HepG2 (cell line): Measurements from ENCODE around the gene VKORC1L1.
"Not testable (repeated sequence)": the region's sequence is repeated elsewhere in the genome, so short reads cannot be mapped to it uniquely, and the experiment has no call there.

Experiments
- ESRRA ChIP-seq: sonication (generic); formaldehyde crosslinking; IDR thresholded peaks from 2 replicates; pipeline ENCODE4 v1.5.1; 2020; ENCODE audit warnings: mild to moderate bottlenecking, low read depth, missing genetic modification reagents
- HNF4G ChIP-seq, 2 experiments: sonication (generic) in 1 of 2; formaldehyde crosslinking in 1 of 2; IDR thresholded peaks; 2 replicates each; pipeline versions ENCODE4 v1.4.0 to v1.6.1; 2011 to 2020; ENCODE audit warnings: borderline replicate concordance in 2 of 2, low read depth in 2 of 2, mild to moderate bottlenecking in 2 of 2, low read length in 1 of 2, missing genetic modification reagents in 1 of 2, moderate library complexity in 1 of 2
- HNRNPK ChIP-seq: fragments of 200-400 bp; formaldehyde crosslinking; IDR thresholded peaks from 2 replicates; pipeline ENCODE4 v1.6.1; 2018; ENCODE audit warnings: low read length, low read depth, moderate library complexity, mild to moderate bottlenecking; ENCODE audit not compliant: poor library complexity, severe bottlenecking
- MAZ ChIP-seq, 2 experiments: sonication (generic) in 1 of 2; formaldehyde crosslinking in 1 of 2; IDR thresholded peaks; 2 replicates each; pipeline versions ENCODE4 v1.5.0 to v1.6.1; 2012 to 2020; ENCODE audit warnings: low read depth in 2 of 2, mild to moderate bottlenecking in 2 of 2, borderline replicate concordance in 1 of 2, improper control_type of control experiment in 1 of 2, low read length in 1 of 2, missing genetic modification reagents in 1 of 2, moderate library complexity in 1 of 2
- MZF1 ChIP-seq: sonication (generic); formaldehyde crosslinking; IDR thresholded peaks from 2 replicates; pipeline ENCODE4 v1.8.1; 2023; ENCODE audit warnings: mild to moderate bottlenecking, missing genetic modification reagents, borderline replicate concordance
- SRSF4 ChIP-seq: fragments of 200-400 bp; formaldehyde crosslinking; IDR thresholded peaks from one replicate; pipeline ENCODE4 v1.6.1; 2018; ENCODE audit warnings: mild to moderate bottlenecking, low read depth, low read length, moderate library complexity; ENCODE audit not compliant: poor library complexity, severe bottlenecking
- ZNF644 ChIP-seq: IDR thresholded peaks from 2 replicates; pipeline ENCODE4 v1.6.1; 2016; ENCODE audit warnings: low read depth
- ZNF670 ChIP-seq: sonication (generic); formaldehyde crosslinking; IDR thresholded peaks from 2 replicates; pipeline ENCODE4 v1.8.0; 2022; ENCODE audit warnings: mild to moderate bottlenecking, missing genetic modification reagents, borderline replicate concordance
- ZNF83 ChIP-seq: sonication (generic); formaldehyde crosslinking; IDR thresholded peaks from 2 replicates; pipeline ENCODE4 v1.4.0; 2020; ENCODE audit warnings: missing genetic modification reagents, mild to moderate bottlenecking, borderline replicate concordance
- TF ChIP-seq, protein P1 (sequence below): IDR thresholded peaks from 2 replicates; pipeline ENCODE4 v1.6.1; 2016
- TF ChIP-seq, protein P2 (sequence below): IDR thresholded peaks from 2 replicates; pipeline ENCODE4 v1.6.1; 2012; ENCODE audit warnings: low read length, improper control_type of control experiment

DNA sequence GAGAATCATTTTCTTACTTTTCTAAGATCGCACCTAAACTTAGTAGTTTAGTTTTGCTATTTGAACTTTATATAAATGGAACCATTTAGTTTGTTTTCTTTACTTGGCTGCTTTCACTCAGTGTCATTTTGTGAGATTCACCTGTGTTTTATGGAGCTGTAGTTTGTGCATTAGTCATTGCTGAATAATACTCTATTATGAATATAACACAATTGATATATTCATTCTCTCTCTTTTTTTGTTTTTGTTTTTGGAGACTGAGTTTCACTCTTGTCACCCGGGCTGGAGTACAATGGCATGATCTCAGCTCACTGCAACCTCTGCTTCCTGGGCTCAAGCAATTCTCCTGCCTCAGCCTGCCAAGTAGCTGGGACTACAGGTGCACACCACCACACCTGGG lies 16.8 kb downstream of the VKORC1L1 start:
- TF ChIP-seq, protein P1, sequence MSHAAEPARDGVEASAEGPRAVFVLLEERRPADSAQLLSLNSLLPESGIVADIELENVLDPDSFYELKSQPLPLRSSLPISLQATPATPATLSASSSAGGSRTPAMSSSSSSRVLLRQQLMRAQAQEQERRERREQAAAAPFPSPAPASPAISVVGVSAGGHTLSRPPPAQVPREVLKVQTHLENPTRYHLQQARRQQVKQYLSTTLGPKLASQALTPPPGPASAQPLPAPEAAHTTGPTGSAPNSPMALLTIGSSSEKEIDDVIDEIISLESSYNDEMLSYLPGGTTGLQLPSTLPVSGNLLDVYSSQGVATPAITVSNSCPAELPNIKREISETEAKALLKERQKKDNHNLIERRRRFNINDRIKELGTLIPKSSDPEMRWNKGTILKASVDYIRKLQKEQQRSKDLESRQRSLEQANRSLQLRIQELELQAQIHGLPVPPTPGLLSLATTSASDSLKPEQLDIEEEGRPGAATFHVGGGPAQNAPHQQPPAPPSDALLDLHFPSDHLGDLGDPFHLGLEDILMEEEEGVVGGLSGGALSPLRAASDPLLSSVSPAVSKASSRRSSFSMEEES (CRISPR knock-in tag) = not testable (repeated sequence)
- TF ChIP-seq SRSF4; ZNF644; MZF1 (CRISPR knock-in tag); ZNF83 (CRISPR knock-in tag); ZNF670 (CRISPR knock-in tag); ESRRA (CRISPR knock-in tag); HNRNPK; MAZ (IDR thresholded peaks at IDR 0.05; ENCODE audit: borderline replicate concordance, low read depth, low read length); MAZ (CRISPR knock-in tag; IDR thresholded peaks at IDR 0.05; ENCODE audit: low read depth); HNF4G (IDR thresholded peaks at IDR 0.05; ENCODE audit: borderline replicate concordance, low read depth, low read length); HNF4G (CRISPR knock-in tag; IDR thresholded peaks at IDR 0.05; ENCODE audit: borderline replicate concordance, low read depth): not testable (repeated sequence)
- TF ChIP-seq, protein P2, sequence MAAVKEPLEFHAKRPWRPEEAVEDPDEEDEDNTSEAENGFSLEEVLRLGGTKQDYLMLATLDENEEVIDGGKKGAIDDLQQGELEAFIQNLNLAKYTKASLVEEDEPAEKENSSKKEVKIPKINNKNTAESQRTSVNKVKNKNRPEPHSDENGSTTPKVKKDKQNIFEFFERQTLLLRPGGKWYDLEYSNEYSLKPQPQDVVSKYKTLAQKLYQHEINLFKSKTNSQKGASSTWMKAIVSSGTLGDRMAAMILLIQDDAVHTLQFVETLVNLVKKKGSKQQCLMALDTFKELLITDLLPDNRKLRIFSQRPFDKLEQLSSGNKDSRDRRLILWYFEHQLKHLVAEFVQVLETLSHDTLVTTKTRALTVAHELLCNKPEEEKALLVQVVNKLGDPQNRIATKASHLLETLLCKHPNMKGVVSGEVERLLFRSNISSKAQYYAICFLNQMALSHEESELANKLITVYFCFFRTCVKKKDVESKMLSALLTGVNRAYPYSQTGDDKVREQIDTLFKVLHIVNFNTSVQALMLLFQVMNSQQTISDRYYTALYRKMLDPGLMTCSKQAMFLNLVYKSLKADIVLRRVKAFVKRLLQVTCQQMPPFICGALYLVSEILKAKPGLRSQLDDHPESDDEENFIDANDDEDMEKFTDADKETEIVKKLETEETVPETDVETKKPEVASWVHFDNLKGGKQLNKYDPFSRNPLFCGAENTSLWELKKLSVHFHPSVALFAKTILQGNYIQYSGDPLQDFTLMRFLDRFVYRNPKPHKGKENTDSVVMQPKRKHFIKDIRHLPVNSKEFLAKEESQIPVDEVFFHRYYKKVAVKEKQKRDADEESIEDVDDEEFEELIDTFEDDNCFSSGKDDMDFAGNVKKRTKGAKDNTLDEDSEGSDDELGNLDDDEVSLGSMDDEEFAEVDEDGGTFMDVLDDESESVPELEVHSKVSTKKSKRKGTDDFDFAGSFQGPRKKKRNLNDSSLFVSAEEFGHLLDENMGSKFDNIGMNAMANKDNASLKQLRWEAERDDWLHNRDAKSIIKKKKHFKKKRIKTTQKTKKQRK = not testable (repeated sequence)
